ENCODE results near the gene ZNF467. TPM values are rescaled to one million over a fixed set of nuclear protein-coding genes. Genes with fewer than 3 reads are reported as not detected.
A peak's percentile ranks its signal among the peaks of the same experiment; 100 is the strongest.

The ZNF467 gene
- total RNA-seq, 1 donor from 2014 or later, result 1.4 TPM

DNA sequence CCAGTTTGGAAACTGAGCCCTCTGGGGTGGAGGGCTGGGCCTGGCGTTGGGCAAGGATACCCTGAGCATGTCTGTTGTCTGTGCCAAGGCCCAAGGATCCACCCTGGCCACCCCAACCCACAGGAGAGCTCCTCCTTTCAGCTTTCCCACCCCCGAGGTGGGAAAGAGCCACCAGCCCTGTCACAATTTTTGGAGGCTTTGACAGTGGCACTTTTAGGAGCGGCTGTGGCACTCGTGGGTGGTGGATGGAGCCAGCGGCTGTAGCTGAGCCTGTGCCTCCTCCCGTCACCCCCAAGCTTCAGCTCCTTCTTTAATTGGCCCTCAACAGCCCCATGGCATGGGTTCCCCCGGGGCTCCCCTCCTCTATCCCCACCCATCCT is 46.6 kb upstream of the ZNF467 start:
- TF ChIP-seq, protein P1, sequence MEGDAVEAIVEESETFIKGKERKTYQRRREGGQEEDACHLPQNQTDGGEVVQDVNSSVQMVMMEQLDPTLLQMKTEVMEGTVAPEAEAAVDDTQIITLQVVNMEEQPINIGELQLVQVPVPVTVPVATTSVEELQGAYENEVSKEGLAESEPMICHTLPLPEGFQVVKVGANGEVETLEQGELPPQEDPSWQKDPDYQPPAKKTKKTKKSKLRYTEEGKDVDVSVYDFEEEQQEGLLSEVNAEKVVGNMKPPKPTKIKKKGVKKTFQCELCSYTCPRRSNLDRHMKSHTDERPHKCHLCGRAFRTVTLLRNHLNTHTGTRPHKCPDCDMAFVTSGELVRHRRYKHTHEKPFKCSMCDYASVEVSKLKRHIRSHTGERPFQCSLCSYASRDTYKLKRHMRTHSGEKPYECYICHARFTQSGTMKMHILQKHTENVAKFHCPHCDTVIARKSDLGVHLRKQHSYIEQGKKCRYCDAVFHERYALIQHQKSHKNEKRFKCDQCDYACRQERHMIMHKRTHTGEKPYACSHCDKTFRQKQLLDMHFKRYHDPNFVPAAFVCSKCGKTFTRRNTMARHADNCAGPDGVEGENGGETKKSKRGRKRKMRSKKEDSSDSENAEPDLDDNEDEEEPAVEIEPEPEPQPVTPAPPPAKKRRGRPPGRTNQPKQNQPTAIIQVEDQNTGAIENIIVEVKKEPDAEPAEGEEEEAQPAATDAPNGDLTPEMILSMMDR (IDR thresholded peaks at IDR 0.05; ENCODE audit: partially characterized antibody, unreplicated experiment), result no peak
- Mint-ChIP-seq H3K4me1 (ENCODE audit: low read depth, unreplicated experiment) (no peaks in the 10 kb centered on the region), H3K27me3 (ENCODE audit: unreplicated experiment) (peaks cover 4% of the 10 kb centered on the region), H3K27ac (ENCODE audit: unreplicated experiment) (no peak overlapping the region), H3K4me3 (ENCODE audit: unreplicated experiment) (no peak overlapping the region), H3K36me3 (ENCODE audit: unreplicated experiment) (no peaks in the 10 kb centered on the region), H3K9me3 (ENCODE audit: unreplicated experiment) (peaks cover 4% of the 10 kb centered on the region)
- DNase-seq, result no peak

DNA sequence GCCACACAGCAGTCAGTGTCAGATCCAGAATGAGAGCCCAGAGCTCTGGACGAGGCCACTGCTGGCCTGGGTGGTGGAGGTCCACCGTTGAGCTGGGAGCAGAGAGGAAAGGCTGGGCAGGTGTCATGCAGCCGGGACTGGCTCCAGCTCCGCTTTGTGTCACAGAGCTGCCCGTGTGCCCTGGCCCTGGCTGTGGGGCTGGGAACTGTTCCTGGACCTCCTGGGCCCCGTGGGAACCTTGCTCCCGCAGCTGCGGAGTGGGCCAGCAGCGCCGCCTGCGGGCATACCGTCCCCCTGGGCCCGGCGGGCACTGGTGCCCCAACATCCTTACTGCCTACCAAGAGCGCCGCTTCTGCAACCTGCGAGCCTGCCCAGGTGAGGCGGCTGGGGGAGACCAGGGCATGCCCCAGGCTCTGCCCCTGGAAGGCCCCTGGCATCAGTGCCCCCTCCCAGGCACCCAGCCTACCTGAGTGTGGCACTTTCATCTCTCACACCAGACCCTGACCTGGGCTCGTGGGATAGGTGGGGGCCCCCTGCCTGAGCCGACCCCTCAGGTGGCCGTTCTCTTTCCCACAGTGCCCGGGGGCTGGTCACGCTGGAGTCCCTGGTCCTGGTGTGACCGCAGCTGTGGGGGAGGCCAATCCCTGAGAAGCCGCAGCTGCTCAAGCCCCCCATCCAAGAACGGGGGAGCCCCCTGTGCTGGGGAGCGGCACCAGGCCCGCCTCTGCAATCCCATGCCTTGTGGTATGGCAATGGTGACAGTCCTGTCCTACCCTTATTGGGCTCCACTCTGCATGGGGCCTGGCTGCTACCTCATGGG is 46.0 kb upstream of the ZNF467 start:
- Mint-ChIP-seq H3K9me3 (ENCODE audit: unreplicated experiment) (peaks cover 4% of the 10 kb centered on the region), H3K4me3 (ENCODE audit: unreplicated experiment) (no peak overlapping the region), H3K4me1 (ENCODE audit: low read depth, unreplicated experiment) (no peaks in the 10 kb centered on the region), H3K27me3 (ENCODE audit: unreplicated experiment) (peaks cover 4% of the 10 kb centered on the region), H3K27ac (ENCODE audit: unreplicated experiment) (no peak overlapping the region), H3K36me3 (ENCODE audit: unreplicated experiment) (no peaks in the 10 kb centered on the region)
- TF ChIP-seq, protein P1 (IDR thresholded peaks at IDR 0.05; ENCODE audit: partially characterized antibody, unreplicated experiment), result no peak
- peak; percentile 13 for DNase-seq

DNA sequence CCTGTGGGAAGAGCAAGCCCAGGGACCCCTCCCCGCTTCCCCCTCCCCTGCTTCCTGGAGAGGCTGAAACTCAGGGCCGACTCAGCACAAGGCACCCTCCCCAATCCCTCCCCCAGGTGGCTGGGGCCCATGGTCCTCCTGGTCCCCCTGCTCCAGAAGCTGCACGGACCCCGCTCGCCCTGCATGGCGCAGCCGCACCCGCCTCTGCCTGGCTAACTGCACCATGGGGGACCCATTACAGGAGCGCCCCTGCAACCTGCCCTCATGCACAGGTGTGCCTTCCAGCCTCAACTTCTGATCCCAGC is 45.1 kb upstream of the ZNF467 start:
- H3K27ac Mint-ChIP-seq (ENCODE audit: unreplicated experiment), result no peak overlapping the region
- no peaks in the 10 kb centered on the region for H3K4me1 Mint-ChIP-seq (ENCODE audit: low read depth, unreplicated experiment)
- H3K36me3 Mint-ChIP-seq (ENCODE audit: unreplicated experiment), result no peaks in the 10 kb centered on the region
- H3K4me3 Mint-ChIP-seq (ENCODE audit: unreplicated experiment), result no peak overlapping the region
- peak; percentile 16 for DNase-seq
- H3K9me3 Mint-ChIP-seq (ENCODE audit: unreplicated experiment), result peaks cover 4% of the 10 kb centered on the region
- peaks cover 4% of the 10 kb centered on the region for H3K27me3 Mint-ChIP-seq (ENCODE audit: unreplicated experiment)
- TF ChIP-seq, protein P1 (IDR thresholded peaks at IDR 0.05; ENCODE audit: partially characterized antibody, unreplicated experiment), result no peak

DNA sequence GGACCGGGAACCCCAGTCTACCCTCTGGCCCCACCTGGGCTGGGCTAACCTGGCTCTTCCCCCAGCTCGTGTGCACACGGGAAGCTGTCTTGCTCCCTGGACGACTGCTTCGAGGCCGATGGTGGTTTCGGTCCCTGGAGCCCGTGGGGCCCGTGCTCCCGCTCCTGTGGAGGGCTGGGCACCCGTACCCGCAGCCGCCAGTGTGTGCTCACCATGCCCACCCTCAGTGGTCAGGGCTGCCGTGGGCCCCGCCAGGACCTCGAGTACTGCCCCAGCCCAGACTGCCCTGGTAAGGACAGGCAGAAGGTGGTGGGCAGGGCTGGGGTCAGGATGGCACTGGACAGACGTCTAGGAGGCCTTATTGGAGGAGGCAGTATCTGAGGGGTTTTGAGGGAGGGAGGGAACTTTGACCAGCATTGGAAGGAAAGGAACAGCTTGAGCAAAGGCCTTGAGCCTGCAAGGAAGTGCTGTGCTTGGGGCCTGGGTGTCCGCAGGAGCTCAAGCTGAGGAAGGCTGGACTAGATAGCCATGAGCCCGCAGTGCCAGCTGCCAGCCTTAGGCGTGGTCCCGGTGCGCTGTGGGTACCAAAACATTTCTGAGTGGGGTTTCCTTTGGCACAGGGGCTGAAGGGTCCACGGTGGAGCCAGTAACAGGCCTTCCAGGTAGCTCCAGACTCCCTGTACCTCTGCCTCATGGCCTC is 44.6 kb upstream of the ZNF467 start:
- Mint-ChIP-seq H3K4me3 (ENCODE audit: unreplicated experiment) (no peak overlapping the region), H3K9me3 (ENCODE audit: unreplicated experiment) (peaks cover 2% of the 10 kb centered on the region), H3K36me3 (ENCODE audit: unreplicated experiment) (no peaks in the 10 kb centered on the region), H3K27ac (ENCODE audit: unreplicated experiment) (no peak overlapping the region), H3K4me1 (ENCODE audit: low read depth, unreplicated experiment) (no peaks in the 10 kb centered on the region), H3K27me3 (ENCODE audit: unreplicated experiment) (peaks cover 4% of the 10 kb centered on the region)
- no peak for DNase-seq
- TF ChIP-seq, protein P1 (IDR thresholded peaks at IDR 0.05; ENCODE audit: partially characterized antibody, unreplicated experiment), result no peak

DNA sequence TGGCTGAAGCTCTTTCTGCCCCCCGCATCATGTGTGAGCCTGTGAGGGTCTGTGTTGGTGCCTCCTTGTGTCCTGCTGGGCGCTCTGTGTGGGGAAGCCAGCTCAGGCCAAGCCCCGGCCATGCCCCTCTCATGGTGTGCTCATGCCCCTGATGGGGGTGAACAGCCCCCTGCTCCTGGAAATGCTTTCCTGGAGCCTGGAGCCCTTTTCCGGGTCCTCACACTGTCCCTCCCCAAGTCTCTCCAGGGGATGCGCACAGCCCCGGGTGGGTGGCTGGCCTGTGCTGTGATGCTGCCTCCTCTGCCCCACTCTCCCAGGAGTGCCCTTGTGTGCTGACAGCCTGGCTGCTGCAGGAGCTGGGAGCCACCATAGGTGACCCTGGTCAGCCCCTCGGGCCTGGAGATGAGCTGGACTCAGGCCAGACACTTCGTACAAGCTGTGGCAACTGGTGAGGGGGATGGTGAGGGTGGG is 43.9 kb upstream of the ZNF467 start:
- Mint-ChIP-seq H3K9me3 (ENCODE audit: unreplicated experiment) (peaks cover 2% of the 10 kb centered on the region), H3K4me1 (ENCODE audit: low read depth, unreplicated experiment) (no peaks in the 10 kb centered on the region), H3K4me3 (ENCODE audit: unreplicated experiment) (no peak overlapping the region), H3K27me3 (ENCODE audit: unreplicated experiment) (peaks cover 4% of the 10 kb centered on the region), H3K36me3 (ENCODE audit: unreplicated experiment) (no peaks in the 10 kb centered on the region), H3K27ac (ENCODE audit: unreplicated experiment) (no peak overlapping the region)
- TF ChIP-seq, protein P1 (IDR thresholded peaks at IDR 0.05; ENCODE audit: partially characterized antibody, unreplicated experiment), result no peak
- DNase-seq, result no peak
